ENCODE measurements around the gene ADA.

GRCh38 chr20:44619294-44619693 is 32.2 kb downstream of the ADA start:
- TF ChIP-seq POLR2A (IDR thresholded peaks at IDR 0.05) (no peak), CTCF (IDR thresholded peaks at IDR 0.05) (no peak)
